ENCODE measurements around the gene C1QTNF8. TPM values are rescaled to one million over a fixed set of nuclear protein-coding genes. Genes with fewer than 3 reads are reported as not detected.

C1QTNF8 gene
- total RNA-seq, 1 donor from 2014 or later: not detected

- no peak for DNase-seq (ENCODE audit: extremely low read depth, low read depth, low spot score)
Observed at GRCh38 chr16:1049113-1049975, 46.7 kb downstream of the C1QTNF8 start.

GRCh38 chr16:1048442-1049112, 47.5 kb downstream of the C1QTNF8 start:
- no peak for DNase-seq (ENCODE audit: extremely low read depth, low read depth, low spot score)

GRCh38 chr16:1047801-1048200, 48.2 kb downstream of the C1QTNF8 start:
- no peak for DNase-seq (ENCODE audit: extremely low read depth, low read depth, low spot score)

GRCh38 chr16:1047123-1047522, 48.9 kb downstream of the C1QTNF8 start:
- DNase-seq (ENCODE audit: extremely low read depth, low read depth, low spot score): no peak

GRCh38 chr16:1045993-1046911, 49.8 kb downstream of the C1QTNF8 start:
- DNase-seq (ENCODE audit: extremely low read depth, low read depth, low spot score): no peak

GRCh38 chr16:1045310-1045992, 50.6 kb downstream of the C1QTNF8 start:
- no peak for DNase-seq (ENCODE audit: extremely low read depth, low read depth, low spot score)

GRCh38 chr16:1044460-1045309, 51.4 kb downstream of the C1QTNF8 start:
- DNase-seq (ENCODE audit: extremely low read depth, low read depth, low spot score): no peak

- DNase-seq (ENCODE audit: extremely low read depth, low read depth, low spot score): no peak
Observed at GRCh38 chr16:1043881-1044451, 52.1 kb downstream of the C1QTNF8 start.

- no peak for DNase-seq (ENCODE audit: extremely low read depth, low read depth, low spot score)
Observed at GRCh38 chr16:1042866-1043265, 53.2 kb downstream of the C1QTNF8 start.

- no peak for DNase-seq (ENCODE audit: extremely low read depth, low read depth, low spot score)
Observed at GRCh38 chr16:1042049-1042744, 53.8 kb downstream of the C1QTNF8 start.

GRCh38 chr16:1040346-1040745, 55.7 kb downstream of the C1QTNF8 start:
- no peak for DNase-seq (ENCODE audit: extremely low read depth, low read depth, low spot score)

- DNase-seq (ENCODE audit: extremely low read depth, low read depth, low spot score): no peak
Observed at GRCh38 chr16:1039762-1040161, 56.3 kb downstream of the C1QTNF8 start.

- no peak for DNase-seq (ENCODE audit: extremely low read depth, low read depth, low spot score)
Observed at GRCh38 chr16:1038932-1039331, 57.1 kb downstream of the C1QTNF8 start.

Other genes with a start within 250 kb of the C1QTNF8 start
- 25.2 and 36.6 TPM in 2 replicates for gene LMF1, start 125.3 kb downstream of the C1QTNF8 start, total RNA-seq
- 0.06 and 0.19 TPM in 2 replicates for gene SOX8, start 114.5 kb downstream of the C1QTNF8 start, total RNA-seq
- not detected in 2 replicates for gene SSTR5, start 23.5 kb downstream of the C1QTNF8 start, total RNA-seq
- gene CACNA1H, start 56.9 kb upstream of the C1QTNF8 start, total RNA-seq: 0.15 and 1.3 TPM in 2 replicates
- gene TPSG1, start 129.0 kb upstream of the C1QTNF8 start, total RNA-seq: not detected in 2 replicates
- not detected in 2 replicates for gene TPSB2, start 133.9 kb upstream of the C1QTNF8 start, total RNA-seq
- gene TPSAB1, start 144.5 kb upstream of the C1QTNF8 start, total RNA-seq: not detected in 2 replicates
- not detected in 2 replicates for gene TPSD1, start 159.8 kb upstream of the C1QTNF8 start, total RNA-seq
- gene UBE2I, start 213.4 kb upstream of the C1QTNF8 start, total RNA-seq: 94.8 and 116 TPM in 2 replicates
- gene BAIAP3, start 237.4 kb upstream of the C1QTNF8 start, total RNA-seq: 1.1 TPM in 2 replicates

Data from glomerular endothelial cell (primary cell).